Endothelial cell of umbilical vein (primary cell): Measurements from ENCODE around the gene GALR3. TPM values are rescaled to one million over a fixed set of nuclear protein-coding genes. Genes with fewer than 3 reads are reported as not detected.

ENCODE experiments used
- BruUV-seq: library from RNA; stranded (reverse); fragments of 400-500 nt; replicated peaks from 2 replicates; lab custom pipeline; 2021; lab: Mats Ljungman, UMichigan
- CTCF ChIA-PET: fragments of 300-600, 350-600 bp; sonication (Branson Sonifier 250); formaldehyde crosslinking; loops from one replicate; lab custom pipeline; 2021; ENCODE audit warnings: antibody characterized with exemption, inconsistent platforms; lab: Charles Lee
- POLR2A ChIA-PET: fragments of 300-600, 350-600 bp; sonication (Branson Sonifier 250); formaldehyde crosslinking; loops from one replicate; lab custom pipeline; 2021; ENCODE audit warnings: antibody characterized with exemption, inconsistent platforms; lab: Charles Lee
- DNase-seq: peaks from one replicate; pipeline ENCODE4 v3.0.0-alpha.2; 2011; ENCODE audit warnings: low read depth, low spot score
- FAIRE-seq: peaks from 2 replicates; lab custom pipeline; 2011; peaks lifted over from hg19 to GRCh38; lab: Jason Lieb, UNC
- H2AFZ ChIP-seq: 2 replicates; pipeline ENCODE4 v1.6.0; 2012; ENCODE audit warnings: low read depth, low read length, control low read depth, inconsistent platforms
- H3K27ac ChIP-seq: 2 replicates; pipeline ENCODE4 v1.5.1; 2011; ENCODE audit warnings: low read depth, mild to moderate bottlenecking, control low read depth, low read length, moderate library complexity; ENCODE audit not compliant: insufficient read depth
- H3K27me3 ChIP-seq, 2 experiments: 2 replicates each; pipeline versions ENCODE4 v1.6.0 to v1.6.1; 2011; ENCODE audit warnings: low read length in 2 of 2, mixed read lengths in 1 of 2; ENCODE audit not compliant: control insufficient read depth in 2 of 2, insufficient read depth in 2 of 2
- H3K36me3 ChIP-seq, 2 experiments: 2 replicates in 1 of 2; 3 replicates in 1 of 2; pipeline ENCODE4 v1.5.1; 2011; ENCODE audit warnings: low read length in 2 of 2, mild to moderate bottlenecking in 1 of 2, moderate library complexity in 1 of 2; ENCODE audit not compliant: control insufficient read depth in 2 of 2, insufficient read depth in 2 of 2; ENCODE audit errors: extremely low read depth in 1 of 2
- H3K4me1 ChIP-seq: 3 replicates; pipeline ENCODE4 v1.5.1; 2011; ENCODE audit warnings: mild to moderate bottlenecking, low read length; ENCODE audit not compliant: control insufficient read depth, insufficient read depth; ENCODE audit errors: extremely low read depth
- H3K4me2 ChIP-seq: 2 replicates; pipeline ENCODE4 v1.6.1; 2011; ENCODE audit warnings: low read length, control low read depth, mixed read lengths; ENCODE audit not compliant: insufficient read depth
- H3K4me3 ChIP-seq, 3 experiments: fragments of 200-600 bp in 1 of 3; sonication (generic), shearing (Covaris generic) in 1 of 3; replicated peaks in 1 of 3; 2 replicates each; pipeline ENCODE4 v1.5.1; 2011 to 2016; ENCODE audit warnings: control low read depth in 3 of 3, low read length in 3 of 3, mild to moderate bottlenecking in 2 of 3, inconsistent platforms in 1 of 3, low read depth in 1 of 3, moderate library complexity in 1 of 3; ENCODE audit not compliant: insufficient read depth in 1 of 3
- H3K79me2 ChIP-seq: 2 replicates; pipeline ENCODE4 v1.6.0; 2012; ENCODE audit warnings: low read length, inconsistent platforms; ENCODE audit not compliant: control insufficient read depth, insufficient read depth
- H3K9ac ChIP-seq: replicated peaks from 2 replicates; pipeline ENCODE3; 2011; ENCODE audit warnings: low read length, control low read depth; ENCODE audit not compliant: insufficient read depth; ENCODE audit errors: extremely low read depth
- H3K9me1 ChIP-seq: replicated peaks from 3 replicates; pipeline ENCODE4 v1.6.0; 2011; ENCODE audit warnings: mild to moderate bottlenecking, low read length; ENCODE audit not compliant: control insufficient read depth, insufficient read depth; ENCODE audit errors: extremely low read depth
- H3K9me3 ChIP-seq: replicated peaks from 2 replicates; pipeline ENCODE4 v1.5.1; 2012; ENCODE audit warnings: low read length, inconsistent platforms; ENCODE audit not compliant: control insufficient read depth, insufficient read depth
- H4K20me1 ChIP-seq: replicated peaks from 2 replicates; pipeline ENCODE3; 2011; ENCODE audit warnings: mild to moderate bottlenecking, low read length; ENCODE audit not compliant: control insufficient read depth, insufficient read depth; ENCODE audit errors: extremely low read depth
- CTCF ChIP-seq, 2 donors: IDR thresholded peaks; 1 replicate in 1 of 2; 2 replicates in 1 of 2; pipeline ENCODE4 v1.5.1; 2011; ENCODE audit warnings: low read length in 2 of 2, mild to moderate bottlenecking in 2 of 2, moderate library complexity in 2 of 2, control low read depth in 1 of 2, inconsistent platforms in 1 of 2, low read depth in 1 of 2; ENCODE audit not compliant: insufficient read depth in 1 of 2; ENCODE audit errors: extremely low read depth in 1 of 2
- EZH2 ChIP-seq: IDR thresholded peaks from 2 replicates; pipeline ENCODE4 v1.6.1; 2012; ENCODE audit warnings: borderline replicate concordance, low read depth, mild to moderate bottlenecking, moderate library complexity, low read length, inconsistent platforms; ENCODE audit not compliant: severe bottlenecking
- FOS ChIP-seq: IDR thresholded peaks from 2 replicates; pipeline ENCODE4 v1.6.1; 2011; ENCODE audit warnings: mild to moderate bottlenecking, low read length, moderate library complexity, borderline replicate concordance; ENCODE audit not compliant: insufficient read depth
- GATA2 ChIP-seq: IDR thresholded peaks from 2 replicates; pipeline ENCODE4 v1.7.0; 2011; ENCODE audit warnings: low read depth, mild to moderate bottlenecking, moderate library complexity, mixed read lengths, low read length; ENCODE audit not compliant: insufficient read length, insufficient read depth
- JUN ChIP-seq: IDR thresholded peaks from 2 replicates; pipeline ENCODE4 v1.6.1; 2011; ENCODE audit warnings: borderline replicate concordance, low read depth; ENCODE audit not compliant: insufficient read length, insufficient read depth
- MYC ChIP-seq: IDR thresholded peaks from one replicate; pipeline ENCODE4 v1.6.1; 2011; ENCODE audit warnings: mild to moderate bottlenecking, low read depth, low read length
- POLR2A ChIP-seq: IDR thresholded peaks from 2 replicates; pipeline ENCODE4 v1.6.1; 2012; ENCODE audit warnings: low read depth, mild to moderate bottlenecking, control low read depth, low read length
- POLR2AphosphoS5 ChIP-seq: IDR thresholded peaks from 2 replicates; pipeline ENCODE4 v1.6.1; 2012; ENCODE audit warnings: low read depth, mild to moderate bottlenecking, control low read depth, low read length, moderate library complexity; ENCODE audit not compliant: insufficient read depth
- dilution Hi-C: fragments of 300-500 bp; cut with MboI; formaldehyde crosslinking; loops from one replicate; pipeline ENCODE4 v1.15.0; 2019; ENCODE audit warnings: low sequenced_read_pairs; ENCODE audit not compliant: extremely low pct_ligation_motif_present
- intact Hi-C: fragments of 100-400 bp; cut with micrococcal nuclease; formaldehyde crosslinking; loops from one replicate; pipeline ENCODE4 v1.10.0; 2022
- polyA plus RNA-seq, 4 experiments: library from polyadenylated mRNA; depleted of rRNA in 3 of 4; stranded (reverse) in 3 of 4; unstranded in 1 of 4; fragments of >200 nt; gene quantifications; 2 replicates each; pipeline versions ENCODE4 v1.2.1 to v1.2.3, GENCODE V29; 2011 to 2012; ENCODE audit warnings: missing spikeins in 1 of 4
- total RNA-seq: library from RNA; stranded (reverse); gene quantifications from 2 replicates; pipeline ENCODE4 v1.2.3, GENCODE V29; 2021
- TF ChIP-seq, protein P1 (sequence below): IDR thresholded peaks from 2 replicates; pipeline ENCODE4 v1.6.1; 2011; ENCODE audit not compliant: insufficient read depth, insufficient read length

Gene GALR3
- total and polyA plus RNA-seq, 2 donors (not counting 3 experiments of a cell fraction or from before 2014, with no cell fraction given) = not detected

- peaks cover 0 to 6% of the 10 kb centered on the region in 2 experiments for H3K36me3 ChIP-seq
- DNase-seq (no peak), FAIRE-seq (no peak)
- H2AFZ ChIP-seq = no peak overlapping the region
- intact Hi-C loops (no loop called here), dilution Hi-C loops (no loop called here)
- no peaks in the 10 kb centered on the region for H3K9me1 ChIP-seq
- no peak overlapping the region for H3K9ac ChIP-seq
- H3K4me3 ChIP-seq = no peak overlapping the region
- TF ChIP-seq JUN (no peak), MYC (no peak), FOS (no peak), POLR2AphosphoS5 (no peak), CTCF (IDR thresholded peaks at IDR 0.05; ENCODE audit: extremely low read depth in 1 of 2, insufficient read depth in 1 of 2, low read depth in 1 of 2, low read length in 2 of 2) (no peak), GATA2 (no peak), EZH2 (no peak), POLR2A (no peak)
- TF ChIP-seq, protein P1, sequence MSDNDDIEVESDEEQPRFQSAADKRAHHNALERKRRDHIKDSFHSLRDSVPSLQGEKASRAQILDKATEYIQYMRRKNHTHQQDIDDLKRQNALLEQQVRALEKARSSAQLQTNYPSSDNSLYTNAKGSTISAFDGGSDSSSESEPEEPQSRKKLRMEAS = no peak
- no peak overlapping the region for H3K27ac ChIP-seq
- BruUV-seq = no TSS peak
- no peak overlapping the region for H3K4me2 ChIP-seq
- POLR2A ChIA-PET = no interaction called here
- H4K20me1 ChIP-seq = peaks cover 4% of the 10 kb centered on the region
- CTCF ChIA-PET = interaction anchor here (1.0 kb wide), 1 partner anchor 17 kb away, joined by 3 read pairs; no protein-coding TSS in a partner anchor
- H3K27me3 ChIP-seq = no peaks in the 10 kb centered on the region
- peaks cover 24% of the 10 kb centered on the region for H3K4me1 ChIP-seq
- H3K9me3 ChIP-seq = no peaks in the 10 kb centered on the region
- peaks cover 43% of the 10 kb centered on the region for H3K79me2 ChIP-seq
Observed at GRCh38 chr22:37846433-37846832, 23.3 kb downstream of the GALR3 start.
